NCI-H2227 (cell line): Measurements from ENCODE around the gene POLR2A.
"Not testable (repeated sequence)": the region's sequence is repeated elsewhere in the genome, so short reads cannot be mapped to it uniquely, and the experiment has no call there.

Experiments used
- DNase-seq: peaks from one replicate; lab custom pipeline; 2025; ENCODE audit not compliant: unreplicated experiment; lab: John Stamatoyannopoulos, UW

The POLR2A gene

GRCh38 chr17:7478276-7479212, 5.6 kb upstream of the POLR2A start:
- DNase-seq = peak; percentile 53

- DNase-seq = peak; percentile 65
Observed at GRCh38 chr17:7479213-7480088, 4.7 kb upstream of the POLR2A start, which contains the start of gene ZBTB4. ZBTB4 (minus strand) TSS chr17:7479631; CDS start chr17:7466801, 12,830 bp downstream.

- DNase-seq = no peak
Observed at GRCh38 chr17:7480089-7480384, 4.1 kb upstream of the POLR2A start.

GRCh38 chr17:7481275-7481674, 2.9 kb upstream of the POLR2A start, which contains the start of gene SLC35G6:
SLC35G6 (plus strand) TSS chr17:7481446; CDS start chr17:7481517, 71 bp downstream.
- DNase-seq = not testable (repeated sequence)

GRCh38 chr17:7481842-7482741, 2.1 kb upstream of the POLR2A start:
- DNase-seq = not testable (repeated sequence)

- DNase-seq = not testable (repeated sequence)
Observed at GRCh38 chr17:7482742-7483088, 1.5 kb upstream of the POLR2A start.

- DNase-seq = peak; percentile 93
Observed at GRCh38 chr17:7483255-7484066, 705 bp upstream of the POLR2A start.

- DNase-seq = no peak
Observed at GRCh38 chr17:7484919-7485377, 782 bp downstream of the POLR2A start.

GRCh38 chr17:7486181-7486580, 2.0 kb downstream of the POLR2A start:
- no peak for DNase-seq

- DNase-seq = no peak
Observed at GRCh38 chr17:7490144-7490543, 6.0 kb downstream of the POLR2A start.

GRCh38 chr17:7491583-7491982, 7.4 kb downstream of the POLR2A start:
- DNase-seq = no peak

- no peak for DNase-seq
Observed at GRCh38 chr17:7493941-7494340, 9.8 kb downstream of the POLR2A start.

GRCh38 chr17:7495906-7496434, 11.8 kb downstream of the POLR2A start:
- no peak for DNase-seq

GRCh38 chr17:7496470-7497183, 12.5 kb downstream of the POLR2A start:
- DNase-seq = no peak

- no peak for DNase-seq
Observed at GRCh38 chr17:7497228-7497627, 13.1 kb downstream of the POLR2A start.

GRCh38 chr17:7497636-7498035, 13.5 kb downstream of the POLR2A start:
- no peak for DNase-seq

- DNase-seq = no peak
Observed at GRCh38 chr17:7499161-7499560, 15.0 kb downstream of the POLR2A start.

- DNase-seq = no peak
Observed at GRCh38 chr17:7501729-7502128, 17.6 kb downstream of the POLR2A start.
